ENCODE data around the gene MAP4K2.

DNA sequence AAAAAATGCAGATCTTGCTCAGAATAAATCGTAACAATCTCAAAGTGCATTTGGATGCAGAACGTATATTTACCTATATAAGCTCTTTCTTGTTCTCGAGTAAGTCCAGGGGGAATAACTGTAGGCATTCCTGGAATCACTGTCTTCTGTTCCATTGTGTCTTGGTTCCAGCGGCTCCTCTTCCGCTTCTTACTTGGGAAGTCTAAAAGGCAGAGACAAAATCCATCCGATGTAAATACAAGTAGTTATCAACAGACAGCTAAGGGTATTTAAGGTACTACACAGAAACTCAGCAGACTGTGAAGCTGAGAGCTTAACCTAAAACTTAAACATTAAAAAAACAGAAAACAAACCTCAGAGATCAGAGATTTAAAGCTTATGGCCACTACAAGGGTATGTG lies 26.6 kb downstream of the MAP4K2 start:
- TF ChIP-seq, protein P1, sequence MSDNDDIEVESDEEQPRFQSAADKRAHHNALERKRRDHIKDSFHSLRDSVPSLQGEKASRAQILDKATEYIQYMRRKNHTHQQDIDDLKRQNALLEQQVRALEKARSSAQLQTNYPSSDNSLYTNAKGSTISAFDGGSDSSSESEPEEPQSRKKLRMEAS (IDR thresholded peaks at IDR 0.05): no peak
- TF ChIP-seq, protein P2, sequence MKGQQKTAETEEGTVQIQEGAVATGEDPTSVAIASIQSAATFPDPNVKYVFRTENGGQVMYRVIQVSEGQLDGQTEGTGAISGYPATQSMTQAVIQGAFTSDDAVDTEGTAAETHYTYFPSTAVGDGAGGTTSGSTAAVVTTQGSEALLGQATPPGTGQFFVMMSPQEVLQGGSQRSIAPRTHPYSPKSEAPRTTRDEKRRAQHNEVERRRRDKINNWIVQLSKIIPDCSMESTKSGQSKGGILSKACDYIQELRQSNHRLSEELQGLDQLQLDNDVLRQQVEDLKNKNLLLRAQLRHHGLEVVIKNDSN (IDR thresholded peaks at IDR 0.05): no peak
- TF ChIP-seq EP300 (IDR thresholded peaks at IDR 0.05; ENCODE audit: borderline replicate concordance) (no peak), YY1 (IDR thresholded peaks at IDR 0.05; ENCODE audit: low read depth) (no peak)
